Stomach (tissue), 9 donors: Measurements from ENCODE around the gene PPP1R1C. TPM values are rescaled to one million over a fixed set of nuclear protein-coding genes. Genes with fewer than 3 reads are reported as not detected.
"Not testable (repeated sequence)": the region's sequence is repeated elsewhere in the genome, so short reads cannot be mapped to it uniquely, and the experiment has no call there.

ENCODE experiments used
- DNase-seq, 2 donors: peaks; one replicate each; pipeline versions ENCODE4 v3.0.0 to v3.0.0-alpha.2; 2013 to 2019
- H3K27ac ChIP-seq, 5 donors: fragments of 200-600 bp in 4 of 5; sonication (generic) in 4 of 5; one replicate each; pipeline ENCODE4 v1.5.1; 2013 to 2019; ENCODE audit warnings: mild to moderate bottlenecking in 1 of 5, moderate library complexity in 1 of 5
- H3K27me3 ChIP-seq, 3 donors: fragments of 200-600 bp; sonication (generic); one replicate each; pipeline ENCODE4 v1.5.1; 2017 to 2019; ENCODE audit warnings: mixed run types in 1 of 3
- H3K36me3 ChIP-seq, 4 donors: fragments of 200-600 bp; sonication (generic); 1 replicate in 3 of 4; 2 replicates in 1 of 4; pipeline ENCODE4 v1.5.1; 2016 to 2019
- H3K4me1 ChIP-seq, 4 donors: fragments of 200-600 bp; sonication (generic); one replicate each; pipeline ENCODE4 v1.5.1; 2016 to 2019
- H3K4me3 ChIP-seq, 4 donors: fragments of 200-600 bp; sonication (generic) in 3 of 4; one replicate each; pipeline ENCODE4 v1.5.1; 2016 to 2019; ENCODE audit warnings: mild to moderate bottlenecking in 1 of 4
- H3K9me3 ChIP-seq, 4 donors: fragments of 200-600 bp; sonication (generic); one replicate each; pipeline ENCODE4 v1.5.1; 2016 to 2019
- EP300 ChIP-seq: sonication (generic); formaldehyde crosslinking; IDR thresholded peaks from one replicate; pipeline ENCODE4 v1.6.1; 2017; ENCODE audit warnings: antibody characterized with exemption
- POLR2A ChIP-seq, 4 donors: fragments of 450-650 bp; IDR thresholded peaks; one replicate each; pipeline ENCODE4 v1.6.1; 2016; ENCODE audit warnings: antibody characterized with exemption in 4 of 4, control low read depth in 2 of 4, mild to moderate bottlenecking in 1 of 4, moderate library complexity in 1 of 4
- POLR2AphosphoS5 ChIP-seq, 3 donors: sonication (generic); formaldehyde crosslinking; IDR thresholded peaks; one replicate each; pipeline ENCODE4 v1.6.1; 2016; ENCODE audit warnings: antibody characterized with exemption in 3 of 3
- WGBS, 5 donors: extraction: QIAGEN DNeasy Blood & Tissue Kit in 3 of 5; methylation state at CpG; one replicate each; pipeline versions ENCODE4 v1.1.5 to v1.1.7; 2013 to 2018; 5-methylcytosine and 5-hydroxymethylcytosine counted together
- intact Hi-C: fragments of 100-400 bp; cut with DNase I; formaldehyde crosslinking; loops from one replicate; pipeline ENCODE4 v1.15.1; 2023; ENCODE audit warnings: low total_unique reads
- polyA plus RNA-seq, 3 donors: library from polyadenylated mRNA; stranded (reverse); fragments of 200-250 nt; gene quantifications; one replicate each; pipeline ENCODE4 v1.2.3, GENCODE V29; 2013
- total RNA-seq, 5 donors: library from RNA; depleted of rRNA; stranded (reverse); fragments of >200 nt; gene quantifications; one replicate each; pipeline versions ENCODE4 v1.1.0 to v1.2.3, GENCODE V29; 2014 to 2016
- TF ChIP-seq, protein P1 (sequence below), 7 experiments: fragments of 450-650 bp in 4 of 7; fragments of 200-600 bp in 3 of 7; sonication (generic) in 3 of 7; IDR thresholded peaks; one replicate each; pipeline ENCODE4 v1.5.1; 2016 to 2019; ENCODE audit warnings: antibody characterized with exemption in 7 of 7, control low read depth in 2 of 7, mild to moderate bottlenecking in 1 of 7
- donor health status: healthy with polysubstance abuse.
- donor health status: Bipolar disorder and iron deficiency.
- donor health status: healthy.

PPP1R1C gene
- total and polyA plus RNA-seq, 8 donors: 1.6 to 10.4 (median 3.9) TPM; not detected in 4

DNA sequence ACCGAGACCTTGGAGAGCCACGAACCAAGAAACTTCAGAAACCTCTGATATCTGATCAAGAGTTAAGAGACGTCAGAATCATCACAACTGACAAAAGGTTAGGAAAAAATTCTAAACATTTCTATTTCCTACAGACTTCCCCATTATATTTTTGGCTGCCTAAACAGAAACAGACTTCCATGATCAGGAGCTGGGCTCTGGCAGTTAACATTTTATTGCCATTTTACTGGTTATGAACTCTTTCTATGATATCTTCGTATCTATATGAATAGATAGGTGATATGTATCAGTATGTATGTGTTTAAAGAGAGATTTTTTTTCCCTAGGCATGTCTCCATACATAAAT lies 31.1 kb upstream of the PPP1R1C start:
- intact Hi-C loops: no loop called here
- Histone ChIP-seq H3K4me3 (peak overlapping the region in 3 of 4 donors; percentile 29 to 40 (median 38)), H3K27me3 (no peaks in the 10 kb centered on the region), H3K4me1 (peaks cover 0 to 31% (median 14%) of the 10 kb centered on the region in 4 donors), H3K9me3 (no peaks in the 10 kb centered on the region), H3K27ac (peak overlapping the region in 3 of 5 donors; percentile 5 to 49 (median 32)), H3K36me3 (no peaks in the 10 kb centered on the region)
- TF ChIP-seq POLR2AphosphoS5 (IDR thresholded peaks at IDR 0.05) (no peak), POLR2A (IDR thresholded peaks at IDR 0.05) (no peak), EP300 (no peak)
- TF ChIP-seq, protein P1, sequence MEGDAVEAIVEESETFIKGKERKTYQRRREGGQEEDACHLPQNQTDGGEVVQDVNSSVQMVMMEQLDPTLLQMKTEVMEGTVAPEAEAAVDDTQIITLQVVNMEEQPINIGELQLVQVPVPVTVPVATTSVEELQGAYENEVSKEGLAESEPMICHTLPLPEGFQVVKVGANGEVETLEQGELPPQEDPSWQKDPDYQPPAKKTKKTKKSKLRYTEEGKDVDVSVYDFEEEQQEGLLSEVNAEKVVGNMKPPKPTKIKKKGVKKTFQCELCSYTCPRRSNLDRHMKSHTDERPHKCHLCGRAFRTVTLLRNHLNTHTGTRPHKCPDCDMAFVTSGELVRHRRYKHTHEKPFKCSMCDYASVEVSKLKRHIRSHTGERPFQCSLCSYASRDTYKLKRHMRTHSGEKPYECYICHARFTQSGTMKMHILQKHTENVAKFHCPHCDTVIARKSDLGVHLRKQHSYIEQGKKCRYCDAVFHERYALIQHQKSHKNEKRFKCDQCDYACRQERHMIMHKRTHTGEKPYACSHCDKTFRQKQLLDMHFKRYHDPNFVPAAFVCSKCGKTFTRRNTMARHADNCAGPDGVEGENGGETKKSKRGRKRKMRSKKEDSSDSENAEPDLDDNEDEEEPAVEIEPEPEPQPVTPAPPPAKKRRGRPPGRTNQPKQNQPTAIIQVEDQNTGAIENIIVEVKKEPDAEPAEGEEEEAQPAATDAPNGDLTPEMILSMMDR (IDR thresholded peaks at IDR 0.05): no peak
- DNase-seq: no peak
- WGBS, 5 donors: 15 to 18% (median 18%) methylated on average over 4 of the region's 4 CpGs

DNA sequence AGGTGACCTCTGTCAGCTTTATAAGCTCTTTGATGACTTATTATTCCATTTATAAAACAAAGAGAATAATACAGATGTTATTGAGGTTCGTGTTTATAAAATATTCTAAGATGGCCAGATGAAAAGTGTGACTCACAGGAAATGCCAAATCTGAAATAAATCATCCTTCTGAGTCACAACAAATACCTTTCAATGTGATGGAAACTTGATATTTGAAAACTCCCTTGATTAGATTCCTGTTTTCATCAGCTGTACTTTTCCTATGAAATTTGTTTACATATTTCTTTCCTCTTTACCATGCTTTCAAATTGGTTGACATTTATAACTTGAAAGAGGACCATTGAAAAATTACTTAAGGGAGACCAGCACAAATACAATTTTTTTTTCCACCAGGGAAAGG lies 30.6 kb upstream of the PPP1R1C start:
- Histone ChIP-seq H3K4me1 (peaks cover 0 to 31% (median 14%) of the 10 kb centered on the region in 4 donors), H3K36me3 (no peaks in the 10 kb centered on the region), H3K4me3 (no peak overlapping the region), H3K27me3 (no peaks in the 10 kb centered on the region), H3K9me3 (no peaks in the 10 kb centered on the region), H3K27ac (peak overlapping the region in 2 of 5 donors; percentile 5 to 49)
- WGBS, 5 donors: 30 to 67% (median 48%) methylated on average over 1 of the region's 1 CpG
- no peak for DNase-seq
- intact Hi-C loops: no loop called here
- TF ChIP-seq POLR2A (IDR thresholded peaks at IDR 0.05): no peak
- TF ChIP-seq POLR2AphosphoS5 (IDR thresholded peaks at IDR 0.05): no peak
- TF ChIP-seq, protein P1 (IDR thresholded peaks at IDR 0.05): no peak
- no peak for TF ChIP-seq EP300

DNA sequence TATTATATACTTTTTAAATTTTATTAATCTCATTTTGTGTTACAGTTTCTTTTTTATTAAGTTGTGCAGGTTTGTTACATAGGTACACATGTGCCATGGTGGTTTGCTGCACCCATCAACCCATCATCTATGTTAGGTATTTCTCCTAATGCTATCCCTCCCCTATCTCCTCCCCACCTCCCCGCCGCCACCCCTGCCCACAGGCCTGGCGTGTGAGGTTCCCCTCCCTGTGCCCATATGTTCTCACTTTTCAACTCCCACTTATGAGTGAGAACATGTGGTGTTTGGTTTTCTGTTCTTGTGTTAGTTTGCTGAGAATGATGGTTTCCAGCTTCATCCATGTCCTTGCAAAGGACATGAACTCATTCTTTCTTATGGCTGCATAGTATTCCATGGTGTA lies 29.8 kb upstream of the PPP1R1C start:
- Histone ChIP-seq H3K27ac (peak overlapping the region in 2 of 5 donors; percentile 2 to 5), H3K4me1 (peaks cover 0 to 31% (median 14%) of the 10 kb centered on the region in 4 donors)
- H3K27me3 ChIP-seq, DNase-seq, H3K9me3 ChIP-seq, intact Hi-C loops, H3K36me3 ChIP-seq, H3K4me3 ChIP-seq: not testable (repeated sequence)
- 93 to 100% (median 98%) methylated on average over 3 of the region's 3 CpGs for WGBS, 5 donors

DNA sequence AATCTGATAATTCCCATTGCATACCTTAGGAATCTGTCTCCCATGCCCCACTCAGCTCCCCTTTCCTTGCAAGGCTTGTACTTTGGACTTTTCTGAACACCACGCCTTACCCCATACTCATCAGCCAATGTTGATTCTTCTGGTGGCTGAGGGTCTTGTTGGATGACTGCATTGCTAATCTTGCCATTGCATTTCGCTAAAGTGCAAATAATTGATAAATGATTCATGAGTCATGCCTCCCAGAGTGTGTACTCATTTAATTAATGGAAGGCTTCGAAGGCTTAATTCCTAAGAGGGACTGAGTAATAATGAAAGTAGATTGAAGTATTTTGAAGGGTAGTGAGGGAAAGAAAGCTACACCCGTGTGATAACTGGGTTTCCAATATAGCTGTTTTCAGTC lies 28.0 kb upstream of the PPP1R1C start:
- WGBS, 5 donors: 25 to 45% (median 31%) methylated on average over 4 of the region's 4 CpGs
- intact Hi-C loops: no loop called here
- peak in 1 of 2 donors; percentile 59 for DNase-seq

DNA sequence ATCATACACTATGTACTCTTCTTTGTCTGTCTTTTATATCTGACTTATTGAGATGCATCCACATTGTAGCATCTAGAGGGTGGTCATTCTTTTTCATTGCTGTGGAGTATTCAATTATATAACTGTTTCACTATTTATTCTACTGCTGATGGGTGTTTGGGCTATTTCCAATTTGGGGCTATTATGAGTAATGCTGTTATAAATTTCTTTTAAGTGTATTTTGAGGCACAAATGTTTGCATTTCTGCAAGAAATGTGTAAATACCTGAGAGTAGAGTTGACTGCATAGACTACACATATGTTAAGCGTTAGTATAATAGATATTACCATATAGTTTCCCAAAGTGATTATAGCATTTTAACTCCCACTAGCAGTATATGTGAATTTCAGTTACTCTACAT lies 26.9 kb upstream of the PPP1R1C start:
- Histone ChIP-seq H3K4me3 (no peak overlapping the region), H3K27me3 (no peaks in the 10 kb centered on the region), H3K27ac (peak overlapping the region in 1 of 5 donors; percentile 74), H3K4me1 (peaks cover 0 to 29% (median 13%) of the 10 kb centered on the region in 4 donors), H3K36me3 (no peaks in the 10 kb centered on the region), H3K9me3 (no peaks in the 10 kb centered on the region)
- WGBS, 5 donors: 85 to 93% (median 89%) methylated on average over 1 of the region's 1 CpG
- DNase-seq: no peak
- intact Hi-C loops: no loop called here
- TF ChIP-seq POLR2AphosphoS5 (IDR thresholded peaks at IDR 0.05) (no peak), POLR2A (IDR thresholded peaks at IDR 0.05) (no peak)

More for the DNA sequence above, 28.0 kb upstream of the PPP1R1C start:
- Histone ChIP-seq H3K4me1 (peaks cover 0 to 31% (median 14%) of the 10 kb centered on the region in 4 donors), H3K36me3 (no peaks in the 10 kb centered on the region), H3K27ac (peak overlapping the region in 3 of 5 donors; percentile 46 to 74 (median 59)), H3K4me3 (no peak overlapping the region), H3K9me3 (no peaks in the 10 kb centered on the region), H3K27me3 (no peaks in the 10 kb centered on the region)
- TF ChIP-seq, protein P1 (IDR thresholded peaks at IDR 0.05): no peak
- TF ChIP-seq POLR2AphosphoS5 (IDR thresholded peaks at IDR 0.05): peak in 1 of 3 donors; percentile 73
